Kidney epithelial cell (primary cell): Measurements from ENCODE around the gene FAM78B. TPM values are rescaled to one million over a fixed set of nuclear protein-coding genes. Genes with fewer than 3 reads are reported as not detected.

Source experiments
- DNase-seq: peaks from one replicate; pipeline ENCODE4 v3.0.0-alpha.2; 2010; ENCODE audit warnings: low read depth
- H3K27me3 ChIP-seq: 2 replicates; pipeline ENCODE4 v1.6.0; 2011; ENCODE audit warnings: low read length; ENCODE audit not compliant: control insufficient read depth, insufficient read depth
- H3K36me3 ChIP-seq: 2 replicates; pipeline ENCODE4 v1.5.1; 2011; ENCODE audit warnings: low read length; ENCODE audit not compliant: control insufficient read depth, insufficient read depth
- H3K4me3 ChIP-seq: 2 replicates; pipeline ENCODE4 v1.5.1; 2011; ENCODE audit warnings: low read depth, mild to moderate bottlenecking, control low read depth, low read length
- total RNA-seq: library from RNA; depleted of rRNA; stranded (reverse); fragments of >200 nt; gene quantifications from 2 replicates; pipeline ENCODE4 v1.2.3, GENCODE V29; 2015
- TF ChIP-seq, protein P1 (sequence below): IDR thresholded peaks from 2 replicates; pipeline ENCODE4 v1.5.1; 2011; ENCODE audit warnings: mild to moderate bottlenecking, moderate library complexity, low read length, control low read depth, inconsistent platforms; ENCODE audit not compliant: insufficient read depth, poor library complexity, severe bottlenecking

The FAM78B gene
- total RNA-seq, 1 donor from 2014 or later, result 0.33 TPM

GRCh38 chr1:166116026-166116425, 50.8 kb downstream of the FAM78B start:
- H3K27me3 ChIP-seq, result no peaks in the 10 kb centered on the region
- no peak overlapping the region for H3K4me3 ChIP-seq
- no peak for DNase-seq
- no peaks in the 10 kb centered on the region for H3K36me3 ChIP-seq
- TF ChIP-seq, protein P1, sequence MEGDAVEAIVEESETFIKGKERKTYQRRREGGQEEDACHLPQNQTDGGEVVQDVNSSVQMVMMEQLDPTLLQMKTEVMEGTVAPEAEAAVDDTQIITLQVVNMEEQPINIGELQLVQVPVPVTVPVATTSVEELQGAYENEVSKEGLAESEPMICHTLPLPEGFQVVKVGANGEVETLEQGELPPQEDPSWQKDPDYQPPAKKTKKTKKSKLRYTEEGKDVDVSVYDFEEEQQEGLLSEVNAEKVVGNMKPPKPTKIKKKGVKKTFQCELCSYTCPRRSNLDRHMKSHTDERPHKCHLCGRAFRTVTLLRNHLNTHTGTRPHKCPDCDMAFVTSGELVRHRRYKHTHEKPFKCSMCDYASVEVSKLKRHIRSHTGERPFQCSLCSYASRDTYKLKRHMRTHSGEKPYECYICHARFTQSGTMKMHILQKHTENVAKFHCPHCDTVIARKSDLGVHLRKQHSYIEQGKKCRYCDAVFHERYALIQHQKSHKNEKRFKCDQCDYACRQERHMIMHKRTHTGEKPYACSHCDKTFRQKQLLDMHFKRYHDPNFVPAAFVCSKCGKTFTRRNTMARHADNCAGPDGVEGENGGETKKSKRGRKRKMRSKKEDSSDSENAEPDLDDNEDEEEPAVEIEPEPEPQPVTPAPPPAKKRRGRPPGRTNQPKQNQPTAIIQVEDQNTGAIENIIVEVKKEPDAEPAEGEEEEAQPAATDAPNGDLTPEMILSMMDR, result no peak

GRCh38 chr1:166114419-166114818, 52.4 kb downstream of the FAM78B start:
- TF ChIP-seq, protein P1, result no peak

DNA sequence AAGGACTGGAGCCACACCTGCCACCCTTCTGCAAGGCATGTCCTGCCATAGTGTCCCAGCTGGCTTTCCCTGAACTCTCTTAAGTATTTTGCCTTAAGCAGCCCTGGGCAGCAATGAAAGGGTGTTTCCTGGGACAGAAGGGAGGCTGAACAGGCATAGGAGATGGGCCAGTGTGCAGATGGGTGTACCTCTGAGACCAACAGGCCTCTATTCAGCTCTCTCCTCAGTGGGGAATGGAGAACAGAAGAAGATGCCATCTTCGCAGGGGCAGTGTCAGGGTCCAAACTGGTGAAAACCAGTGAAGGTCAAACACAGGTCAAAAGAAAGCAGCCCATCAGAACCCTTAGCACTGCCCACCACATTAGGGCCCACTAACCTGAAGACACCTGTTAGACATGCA, 53.2 kb downstream of the FAM78B start:
- DNase-seq, result no peak
- H3K36me3 ChIP-seq, result no peaks in the 10 kb centered on the region
- TF ChIP-seq, protein P1, result no peak
- H3K4me3 ChIP-seq, result no peak overlapping the region
- H3K27me3 ChIP-seq, result no peaks in the 10 kb centered on the region

More at GRCh38 chr1:166114419-166114818, 52.4 kb downstream of the FAM78B start:
- no peak overlapping the region for H3K4me3 ChIP-seq
- no peaks in the 10 kb centered on the region for H3K36me3 ChIP-seq
- DNase-seq, result no peak
- H3K27me3 ChIP-seq, result no peaks in the 10 kb centered on the region

DNA sequence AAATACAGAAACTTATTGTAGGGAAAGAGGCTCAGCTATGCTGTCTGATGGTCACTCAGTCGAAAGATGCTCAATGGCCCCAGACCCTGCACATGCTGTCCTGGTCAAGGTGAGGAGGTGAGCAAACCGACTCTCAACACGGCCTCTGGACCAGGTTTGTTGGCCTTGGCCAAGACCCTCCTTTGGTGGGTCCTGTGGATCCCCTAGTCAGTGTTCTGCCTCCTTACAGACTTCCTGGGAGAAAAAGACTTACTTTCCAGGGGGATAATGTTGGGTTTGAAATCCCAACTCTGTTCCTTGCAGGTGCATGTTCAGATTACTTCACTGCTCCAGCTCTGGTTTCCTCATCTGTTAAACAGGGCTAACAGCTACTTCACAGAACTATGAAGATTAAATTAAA, 53.8 kb downstream of the FAM78B start:
- Histone ChIP-seq H3K36me3 (no peaks in the 10 kb centered on the region), H3K27me3 (no peaks in the 10 kb centered on the region), H3K4me3 (no peak overlapping the region)
- no peak for DNase-seq
- TF ChIP-seq, protein P1, result no peak

DNA sequence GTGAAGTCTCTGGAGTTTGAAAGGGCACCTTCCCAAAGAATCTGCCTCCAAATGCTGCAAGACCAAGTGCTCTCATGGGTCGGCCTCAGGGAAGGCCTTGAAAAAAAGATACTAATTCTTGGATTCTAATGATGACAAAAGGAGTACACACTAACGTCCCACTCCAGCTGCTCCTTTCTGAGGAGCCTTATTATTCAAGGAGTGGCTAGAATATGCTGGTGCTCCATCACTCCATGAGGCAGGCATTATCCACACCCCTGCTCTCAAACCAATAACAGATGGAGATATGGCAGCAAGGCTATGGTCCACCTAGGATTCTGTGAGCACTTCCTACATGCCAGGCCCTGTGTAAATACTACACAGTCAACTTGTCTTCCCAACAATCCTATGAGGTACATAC, 54.4 kb downstream of the FAM78B start:
- Histone ChIP-seq H3K36me3 (no peaks in the 10 kb centered on the region), H3K27me3 (no peaks in the 10 kb centered on the region), H3K4me3 (no peak overlapping the region)
- TF ChIP-seq, protein P1, result no peak
- no peak for DNase-seq

DNA sequence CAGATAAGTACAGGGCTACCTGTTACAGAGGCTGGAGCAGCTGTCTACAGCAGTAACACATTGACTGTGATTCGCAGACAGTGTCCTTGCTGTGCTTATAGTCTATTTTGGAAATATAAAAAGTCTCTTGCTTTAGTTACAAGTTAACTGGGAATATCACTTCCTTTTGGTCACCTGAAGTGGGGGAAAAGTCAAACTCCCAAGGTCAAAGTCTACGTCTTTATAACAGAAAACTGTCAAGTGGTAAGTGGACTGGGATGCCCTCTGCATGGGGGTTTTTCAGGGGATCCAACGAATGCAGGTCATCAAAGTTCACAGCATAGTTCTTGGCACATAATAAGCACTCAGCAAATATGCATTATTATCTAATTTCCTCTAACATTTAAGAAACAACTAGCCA, 55.4 kb downstream of the FAM78B start:
- no peak for DNase-seq
- Histone ChIP-seq H3K4me3 (no peak overlapping the region), H3K27me3 (no peaks in the 10 kb centered on the region), H3K36me3 (no peaks in the 10 kb centered on the region)
- TF ChIP-seq, protein P1, result no peak
